Astrocyte of the cerebellum (primary cell): ENCODE measurements around the gene AFF4.
"Not testable (repeated sequence)": the region's sequence is repeated elsewhere in the genome, so short reads cannot be mapped to it uniquely, and the experiment has no call there.

Experiments
- DNase-seq: peaks from one replicate; pipeline ENCODE4 v3.0.0-alpha.2; 2011; ENCODE audit warnings: low read depth
- H3K4me3 ChIP-seq: 2 replicates; pipeline ENCODE4 v1.5.1; 2011; ENCODE audit warnings: mild to moderate bottlenecking, low read depth, low read length, moderate library complexity
- CTCF ChIP-seq: IDR thresholded peaks from 2 replicates; pipeline ENCODE4 v1.5.1; 2012; ENCODE audit warnings: low read length, low read depth, moderate library complexity, mild to moderate bottlenecking; ENCODE audit errors: missing control alignments
- in situ Hi-C: cut with HindIII; loops from 2 replicates; pipeline ENCODE4 v1.10.0; 2017; ENCODE audit warnings: low sequenced_read_pairs

AFF4 gene, protein sequence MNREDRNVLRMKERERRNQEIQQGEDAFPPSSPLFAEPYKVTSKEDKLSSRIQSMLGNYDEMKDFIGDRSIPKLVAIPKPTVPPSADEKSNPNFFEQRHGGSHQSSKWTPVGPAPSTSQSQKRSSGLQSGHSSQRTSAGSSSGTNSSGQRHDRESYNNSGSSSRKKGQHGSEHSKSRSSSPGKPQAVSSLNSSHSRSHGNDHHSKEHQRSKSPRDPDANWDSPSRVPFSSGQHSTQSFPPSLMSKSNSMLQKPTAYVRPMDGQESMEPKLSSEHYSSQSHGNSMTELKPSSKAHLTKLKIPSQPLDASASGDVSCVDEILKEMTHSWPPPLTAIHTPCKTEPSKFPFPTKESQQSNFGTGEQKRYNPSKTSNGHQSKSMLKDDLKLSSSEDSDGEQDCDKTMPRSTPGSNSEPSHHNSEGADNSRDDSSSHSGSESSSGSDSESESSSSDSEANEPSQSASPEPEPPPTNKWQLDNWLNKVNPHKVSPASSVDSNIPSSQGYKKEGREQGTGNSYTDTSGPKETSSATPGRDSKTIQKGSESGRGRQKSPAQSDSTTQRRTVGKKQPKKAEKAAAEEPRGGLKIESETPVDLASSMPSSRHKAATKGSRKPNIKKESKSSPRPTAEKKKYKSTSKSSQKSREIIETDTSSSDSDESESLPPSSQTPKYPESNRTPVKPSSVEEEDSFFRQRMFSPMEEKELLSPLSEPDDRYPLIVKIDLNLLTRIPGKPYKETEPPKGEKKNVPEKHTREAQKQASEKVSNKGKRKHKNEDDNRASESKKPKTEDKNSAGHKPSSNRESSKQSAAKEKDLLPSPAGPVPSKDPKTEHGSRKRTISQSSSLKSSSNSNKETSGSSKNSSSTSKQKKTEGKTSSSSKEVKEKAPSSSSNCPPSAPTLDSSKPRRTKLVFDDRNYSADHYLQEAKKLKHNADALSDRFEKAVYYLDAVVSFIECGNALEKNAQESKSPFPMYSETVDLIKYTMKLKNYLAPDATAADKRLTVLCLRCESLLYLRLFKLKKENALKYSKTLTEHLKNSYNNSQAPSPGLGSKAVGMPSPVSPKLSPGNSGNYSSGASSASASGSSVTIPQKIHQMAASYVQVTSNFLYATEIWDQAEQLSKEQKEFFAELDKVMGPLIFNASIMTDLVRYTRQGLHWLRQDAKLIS

DNA sequence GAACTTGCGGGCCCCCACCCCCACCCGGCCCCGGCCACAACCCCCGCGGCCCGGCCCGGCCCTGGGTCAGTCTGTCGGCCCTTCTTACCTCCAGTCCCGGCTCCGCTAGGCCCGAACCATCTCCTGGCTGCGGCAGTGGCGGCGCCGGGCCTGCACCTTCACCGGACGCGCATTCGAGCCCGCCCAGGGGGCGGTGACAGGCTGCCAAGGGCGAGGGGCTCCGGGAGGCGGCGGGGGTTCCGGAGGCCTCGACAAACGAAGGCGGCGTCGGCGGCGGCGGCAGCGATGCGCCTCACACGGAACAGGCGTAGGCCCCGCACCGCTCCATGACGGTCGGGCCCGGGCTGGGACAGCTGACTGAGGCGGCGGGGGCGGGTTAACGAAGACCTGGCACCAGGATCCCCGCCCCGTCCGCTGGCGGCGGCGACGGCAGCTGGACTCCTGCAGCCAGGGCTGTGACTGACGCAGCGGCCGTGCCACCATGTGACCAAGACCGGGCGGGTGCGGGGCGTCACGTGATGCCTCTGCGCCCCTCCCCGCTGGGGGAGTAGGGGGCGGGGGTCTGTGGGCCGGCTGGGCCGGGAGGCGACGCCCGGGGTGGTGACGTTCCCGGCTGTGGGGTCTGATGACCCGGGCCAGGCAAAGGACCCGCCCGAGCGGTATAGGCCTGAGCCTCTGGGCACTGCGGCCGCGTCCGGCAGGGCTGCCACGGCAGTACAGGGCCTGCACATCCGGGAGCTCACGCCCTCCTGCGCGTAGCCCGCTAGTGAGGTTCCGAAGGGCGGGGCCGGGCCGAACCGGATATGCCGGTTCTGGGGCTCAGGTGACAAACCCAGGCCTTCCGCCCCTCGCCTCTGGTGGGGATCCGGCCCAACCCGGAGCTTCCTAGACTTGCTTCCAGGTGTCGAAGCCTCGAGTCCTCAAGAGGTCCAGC, at the start of gene AFF4:
Gene AFF4, minus strand, starts transcription at position 464 of the 934 bp plus-strand sequence. CDS start 26,445 bp downstream, outside the sequence.
- no peak for TF ChIP-seq CTCF
- peak; percentile 84 for DNase-seq
- in situ Hi-C loops = loop anchor here (5.0 kb wide), 1 partner anchor 44 kb away; no protein-coding TSS in a partner anchor
- peak within 1 kb of the TSS; percentile 93 for H3K4me3 ChIP-seq

GRCh38 chr5:133008455-133008854, 45.0 kb upstream of the AFF4 start:
- DNase-seq, H3K4me3 ChIP-seq: not testable (repeated sequence)
- in situ Hi-C loops = loop anchor here (5.0 kb wide), 1 partner anchor 46 kb away; the partner anchor contains the start of gene AFF4

DNA sequence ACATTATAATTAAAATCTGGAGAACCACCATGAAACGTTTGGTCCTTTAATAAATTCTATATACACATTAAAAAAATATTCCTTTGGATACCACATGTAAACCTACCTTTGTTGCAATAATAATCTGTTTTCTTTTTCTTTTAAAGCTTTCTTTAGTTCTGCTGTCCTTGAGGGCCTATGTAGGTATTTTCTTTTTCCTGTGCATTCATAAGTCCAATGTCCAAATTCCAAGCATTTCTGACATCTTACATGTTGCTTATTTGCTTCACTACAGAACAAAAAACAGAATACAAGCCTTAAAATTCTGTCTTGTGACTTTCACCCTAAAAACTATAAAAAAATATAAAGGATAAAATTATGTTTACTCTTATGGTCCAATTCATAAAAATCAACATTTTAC, 43.2 kb upstream of the AFF4 start:
- H3K4me3 ChIP-seq = no peak overlapping the region
- TF ChIP-seq CTCF = no peak
- DNase-seq = no peak
- in situ Hi-C loops = loop anchor here (5.0 kb wide), 1 partner anchor 44 kb away; the partner anchor contains the start of gene AFF4

- H3K4me3 ChIP-seq = no peak overlapping the region
- no peak for DNase-seq
- no peak for TF ChIP-seq CTCF
- in situ Hi-C loops = no loop called here
Measured at GRCh38 chr5:132999246-132999645, 35.8 kb upstream of the AFF4 start.

DNA sequence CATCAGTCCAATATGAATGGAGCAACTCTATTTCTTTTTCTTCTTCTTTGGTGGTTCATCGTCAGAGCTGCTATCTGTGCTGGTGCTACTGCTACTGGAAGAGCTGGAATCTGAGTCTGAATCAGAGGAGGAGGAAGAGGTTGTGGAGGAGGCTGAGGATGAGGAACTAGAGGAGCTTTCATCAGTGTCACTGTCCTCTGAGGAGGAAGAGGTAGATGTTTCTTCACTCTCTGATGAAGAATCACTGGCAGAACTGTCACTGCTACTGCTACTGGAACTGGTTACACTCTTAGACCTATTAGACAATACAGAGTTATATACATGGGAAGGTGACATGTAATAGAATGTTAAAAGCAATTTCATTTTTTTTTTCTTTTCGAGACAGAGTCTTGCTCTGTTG, 35.1 kb upstream of the AFF4 start:
- DNase-seq = no peak
- in situ Hi-C loops = no loop called here
- no peak overlapping the region for H3K4me3 ChIP-seq
- TF ChIP-seq CTCF = no peak

DNA sequence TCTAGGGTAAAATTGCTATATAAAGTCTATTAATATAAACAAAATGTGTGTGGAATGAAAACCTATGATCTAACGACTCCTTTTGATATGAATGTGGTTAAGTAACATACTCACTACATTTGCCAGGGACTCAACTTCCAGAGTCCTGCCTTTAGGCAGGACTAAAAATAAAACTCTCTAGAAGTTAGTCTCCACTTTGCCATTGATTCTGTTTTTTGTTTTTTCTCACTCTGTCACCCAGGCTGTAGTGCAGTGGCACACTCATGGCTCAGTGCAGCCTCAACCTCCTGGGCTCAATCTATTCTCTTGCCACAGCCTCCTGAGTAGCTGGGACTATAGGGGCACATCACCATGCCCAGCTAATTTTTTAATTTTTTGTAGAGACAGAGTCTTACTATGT, 32.9 kb upstream of the AFF4 start:
- in situ Hi-C loops = no loop called here
- TF ChIP-seq CTCF = no peak
- no peak overlapping the region for H3K4me3 ChIP-seq
- no peak for DNase-seq
